Endothelial cell of umbilical vein (primary cell): Measurements from ENCODE around the gene MYO15A. TPM values are rescaled to one million over a fixed set of nuclear protein-coding genes. Genes with fewer than 3 reads are reported as not detected.

Source experiments
- BruUV-seq: library from RNA; stranded (reverse); fragments of 400-500 nt; replicated peaks from 2 replicates; lab custom pipeline; 2021; lab: Mats Ljungman, UMichigan
- CTCF ChIA-PET: fragments of 300-600, 350-600 bp; sonication (Branson Sonifier 250); formaldehyde crosslinking; loops from one replicate; lab custom pipeline; 2021; ENCODE audit warnings: antibody characterized with exemption, inconsistent platforms; lab: Charles Lee
- POLR2A ChIA-PET: fragments of 300-600, 350-600 bp; sonication (Branson Sonifier 250); formaldehyde crosslinking; loops from one replicate; lab custom pipeline; 2021; ENCODE audit warnings: antibody characterized with exemption, inconsistent platforms; lab: Charles Lee
- DNase-seq: peaks from one replicate; pipeline ENCODE4 v3.0.0-alpha.2; 2011; ENCODE audit warnings: low read depth, low spot score
- FAIRE-seq: peaks from 2 replicates; lab custom pipeline; 2011; peaks lifted over from hg19 to GRCh38; lab: Jason Lieb, UNC
- H2AFZ ChIP-seq: 2 replicates; pipeline ENCODE4 v1.6.0; 2012; ENCODE audit warnings: low read depth, low read length, control low read depth, inconsistent platforms
- H3K27ac ChIP-seq: 2 replicates; pipeline ENCODE4 v1.5.1; 2011; ENCODE audit warnings: low read depth, mild to moderate bottlenecking, control low read depth, low read length, moderate library complexity; ENCODE audit not compliant: insufficient read depth
- H3K27me3 ChIP-seq, 2 experiments: 2 replicates each; pipeline versions ENCODE4 v1.6.0 to v1.6.1; 2011; ENCODE audit warnings: low read length in 2 of 2, mixed read lengths in 1 of 2; ENCODE audit not compliant: control insufficient read depth in 2 of 2, insufficient read depth in 2 of 2
- H3K36me3 ChIP-seq, 2 experiments: 2 replicates in 1 of 2; 3 replicates in 1 of 2; pipeline ENCODE4 v1.5.1; 2011; ENCODE audit warnings: low read length in 2 of 2, mild to moderate bottlenecking in 1 of 2, moderate library complexity in 1 of 2; ENCODE audit not compliant: control insufficient read depth in 2 of 2, insufficient read depth in 2 of 2; ENCODE audit errors: extremely low read depth in 1 of 2
- H3K4me1 ChIP-seq: 3 replicates; pipeline ENCODE4 v1.5.1; 2011; ENCODE audit warnings: mild to moderate bottlenecking, low read length; ENCODE audit not compliant: control insufficient read depth, insufficient read depth; ENCODE audit errors: extremely low read depth
- H3K4me2 ChIP-seq: 2 replicates; pipeline ENCODE4 v1.6.1; 2011; ENCODE audit warnings: low read length, control low read depth, mixed read lengths; ENCODE audit not compliant: insufficient read depth
- H3K4me3 ChIP-seq, 3 experiments: fragments of 200-600 bp in 1 of 3; sonication (generic), shearing (Covaris generic) in 1 of 3; replicated peaks in 1 of 3; 2 replicates each; pipeline ENCODE4 v1.5.1; 2011 to 2016; ENCODE audit warnings: control low read depth in 3 of 3, low read length in 3 of 3, mild to moderate bottlenecking in 2 of 3, inconsistent platforms in 1 of 3, low read depth in 1 of 3, moderate library complexity in 1 of 3; ENCODE audit not compliant: insufficient read depth in 1 of 3
- H3K79me2 ChIP-seq: 2 replicates; pipeline ENCODE4 v1.6.0; 2012; ENCODE audit warnings: low read length, inconsistent platforms; ENCODE audit not compliant: control insufficient read depth, insufficient read depth
- H3K9ac ChIP-seq: replicated peaks from 2 replicates; pipeline ENCODE3; 2011; ENCODE audit warnings: low read length, control low read depth; ENCODE audit not compliant: insufficient read depth; ENCODE audit errors: extremely low read depth
- H3K9me1 ChIP-seq: replicated peaks from 3 replicates; pipeline ENCODE4 v1.6.0; 2011; ENCODE audit warnings: mild to moderate bottlenecking, low read length; ENCODE audit not compliant: control insufficient read depth, insufficient read depth; ENCODE audit errors: extremely low read depth
- H3K9me3 ChIP-seq: replicated peaks from 2 replicates; pipeline ENCODE4 v1.5.1; 2012; ENCODE audit warnings: low read length, inconsistent platforms; ENCODE audit not compliant: control insufficient read depth, insufficient read depth
- H4K20me1 ChIP-seq: replicated peaks from 2 replicates; pipeline ENCODE3; 2011; ENCODE audit warnings: mild to moderate bottlenecking, low read length; ENCODE audit not compliant: control insufficient read depth, insufficient read depth; ENCODE audit errors: extremely low read depth
- CTCF ChIP-seq, 2 donors: IDR thresholded peaks; 1 replicate in 1 of 2; 2 replicates in 1 of 2; pipeline ENCODE4 v1.5.1; 2011; ENCODE audit warnings: low read length in 2 of 2, mild to moderate bottlenecking in 2 of 2, moderate library complexity in 2 of 2, control low read depth in 1 of 2, inconsistent platforms in 1 of 2, low read depth in 1 of 2; ENCODE audit not compliant: insufficient read depth in 1 of 2; ENCODE audit errors: extremely low read depth in 1 of 2
- EZH2 ChIP-seq: IDR thresholded peaks from 2 replicates; pipeline ENCODE4 v1.6.1; 2012; ENCODE audit warnings: borderline replicate concordance, low read depth, mild to moderate bottlenecking, moderate library complexity, low read length, inconsistent platforms; ENCODE audit not compliant: severe bottlenecking
- FOS ChIP-seq: IDR thresholded peaks from 2 replicates; pipeline ENCODE4 v1.6.1; 2011; ENCODE audit warnings: mild to moderate bottlenecking, low read length, moderate library complexity, borderline replicate concordance; ENCODE audit not compliant: insufficient read depth
- GATA2 ChIP-seq: IDR thresholded peaks from 2 replicates; pipeline ENCODE4 v1.7.0; 2011; ENCODE audit warnings: low read depth, mild to moderate bottlenecking, moderate library complexity, mixed read lengths, low read length; ENCODE audit not compliant: insufficient read length, insufficient read depth
- JUN ChIP-seq: IDR thresholded peaks from 2 replicates; pipeline ENCODE4 v1.6.1; 2011; ENCODE audit warnings: borderline replicate concordance, low read depth; ENCODE audit not compliant: insufficient read length, insufficient read depth
- MYC ChIP-seq: IDR thresholded peaks from one replicate; pipeline ENCODE4 v1.6.1; 2011; ENCODE audit warnings: mild to moderate bottlenecking, low read depth, low read length
- POLR2A ChIP-seq: IDR thresholded peaks from 2 replicates; pipeline ENCODE4 v1.6.1; 2012; ENCODE audit warnings: low read depth, mild to moderate bottlenecking, control low read depth, low read length
- POLR2AphosphoS5 ChIP-seq: IDR thresholded peaks from 2 replicates; pipeline ENCODE4 v1.6.1; 2012; ENCODE audit warnings: low read depth, mild to moderate bottlenecking, control low read depth, low read length, moderate library complexity; ENCODE audit not compliant: insufficient read depth
- dilution Hi-C: fragments of 300-500 bp; cut with MboI; formaldehyde crosslinking; loops from one replicate; pipeline ENCODE4 v1.15.0; 2019; ENCODE audit warnings: low sequenced_read_pairs; ENCODE audit not compliant: extremely low pct_ligation_motif_present
- intact Hi-C: fragments of 100-400 bp; cut with micrococcal nuclease; formaldehyde crosslinking; loops from one replicate; pipeline ENCODE4 v1.10.0; 2022
- polyA plus RNA-seq, 4 experiments: library from polyadenylated mRNA; depleted of rRNA in 3 of 4; stranded (reverse) in 3 of 4; unstranded in 1 of 4; fragments of >200 nt; gene quantifications; 2 replicates each; pipeline versions ENCODE4 v1.2.1 to v1.2.3, GENCODE V29; 2011 to 2012; ENCODE audit warnings: missing spikeins in 1 of 4
- total RNA-seq: library from RNA; stranded (reverse); gene quantifications from 2 replicates; pipeline ENCODE4 v1.2.3, GENCODE V29; 2021
- TF ChIP-seq, protein P1 (sequence below): IDR thresholded peaks from 2 replicates; pipeline ENCODE4 v1.6.1; 2011; ENCODE audit not compliant: insufficient read depth, insufficient read length

Gene MYO15A
- total and polyA plus RNA-seq, 2 donors (not counting 3 experiments of a cell fraction or from before 2014, with no cell fraction given) = 0.46 to 0.82 TPM

- no peak for TF ChIP-seq MYC
- Histone ChIP-seq H3K27me3 (no peaks in the 10 kb centered on the region), H4K20me1 (no peaks in the 10 kb centered on the region), H3K4me1 (peaks cover 67% of the 10 kb centered on the region), H3K36me3 (no peaks in the 10 kb centered on the region), H3K9me3 (no peaks in the 10 kb centered on the region), H3K79me2 (peaks cover 76% of the 10 kb centered on the region), H3K4me2 (peak overlapping the region; percentile 93), H3K27ac (no peak overlapping the region), H3K9me1 (no peaks in the 10 kb centered on the region), H2AFZ (no peak overlapping the region), H3K9ac (peak overlapping the region; percentile 17), H3K4me3 (peak overlapping the region in 2 of 3 experiments; percentile 7 to 79)
- DNase-seq (peak; percentile 33), FAIRE-seq (peak; percentile 55)
- intact Hi-C loops = no loop called here
- dilution Hi-C loops = no loop called here
- no TSS peak for BruUV-seq
- ChIA-PET POLR2A (no interaction called here), CTCF (interaction anchor here (1.3 to 1.8 kb wide), 2 partner anchors 16 to 46 kb away, joined by 4 to 8 read pairs; no protein-coding TSS in a partner anchor)
These were observed 78.0 kb downstream of the MYO15A start for GRCh38 chr17:18186627-18186982.

- POLR2A ChIA-PET = no interaction called here
- FAIRE-seq (peak; percentile 38), DNase-seq (peak; percentile 20)
- H3K79me2 ChIP-seq = peaks cover 82% of the 10 kb centered on the region
- no TSS peak for BruUV-seq
- H3K4me1 ChIP-seq = peaks cover 70% of the 10 kb centered on the region
- peak overlapping the region; percentile 93 for H3K4me2 ChIP-seq
- no peaks in the 10 kb centered on the region for H3K27me3 ChIP-seq
- H3K36me3 ChIP-seq = no peaks in the 10 kb centered on the region
- H3K9me1 ChIP-seq = no peaks in the 10 kb centered on the region
- H3K27ac ChIP-seq = no peak overlapping the region
- H4K20me1 ChIP-seq = no peaks in the 10 kb centered on the region
- H3K4me3 ChIP-seq = peak overlapping the region in 1 of 3 experiments; percentile 79
- H2AFZ ChIP-seq = no peak overlapping the region
- CTCF ChIA-PET = interaction anchor here (1.8 kb wide), 1 partner anchor 46 kb away, joined by 8 read pairs; no protein-coding TSS in a partner anchor
- H3K9ac ChIP-seq = no peak overlapping the region
- TF ChIP-seq FOS (no peak), POLR2A (no peak), POLR2AphosphoS5 (no peak), CTCF (IDR thresholded peaks at IDR 0.05; ENCODE audit: extremely low read depth in 1 of 2, insufficient read depth in 1 of 2, low read depth in 1 of 2, low read length in 2 of 2) (no peak), GATA2 (no peak), JUN (no peak), MYC (no peak), EZH2 (no peak)
- TF ChIP-seq, protein P1, sequence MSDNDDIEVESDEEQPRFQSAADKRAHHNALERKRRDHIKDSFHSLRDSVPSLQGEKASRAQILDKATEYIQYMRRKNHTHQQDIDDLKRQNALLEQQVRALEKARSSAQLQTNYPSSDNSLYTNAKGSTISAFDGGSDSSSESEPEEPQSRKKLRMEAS = no peak
- intact Hi-C loops = no loop called here
- H3K9me3 ChIP-seq = no peaks in the 10 kb centered on the region
- dilution Hi-C loops = no loop called here
These were observed 78.7 kb downstream of the MYO15A start for GRCh38 chr17:18187226-18187625.
